PC-3 (cell line): ENCODE data around the gene DLG1. TPM values are rescaled to one million over a fixed set of nuclear protein-coding genes. Genes with fewer than 3 reads are reported as not detected.

Source experiments
- ATAC-seq: fragments of 200-7000 bp; cut with Tn5 transposase; 2 replicates; pipeline ENCODE4 v1.9.1; 2020; ENCODE audit warnings: mild to moderate bottlenecking, moderate library complexity
- BruUV-seq: library from RNA; stranded (reverse); fragments of 400-500 nt; replicated peaks from 2 replicates; lab custom pipeline; 2021; lab: Mats Ljungman, UMichigan
- CTCF ChIA-PET: fragments of 300-600 bp; sonication (Branson Sonifier 250); formaldehyde crosslinking; loops from one replicate; lab custom pipeline; 2022; ENCODE audit warnings: antibody characterized with exemption; lab: Charles Lee
- POLR2A ChIA-PET: fragments of 300-600 bp; sonication (Branson Sonifier 250); formaldehyde crosslinking; loops from one replicate; lab custom pipeline; 2022; ENCODE audit warnings: antibody characterized with exemption; ENCODE audit not compliant: unreplicated experiment; lab: Charles Lee
- DNase-seq: peaks from one replicate; pipeline ENCODE4 v3.0.0-alpha.2; 2015
- H2AFZ ChIP-seq: fragments of 300-600 bp; sonication (generic); 2 replicates; pipeline ENCODE4 v1.6.0; 2016; ENCODE audit warnings: antibody characterized with exemption, low read length
- H3F3A ChIP-seq: fragments of 300-600 bp; sonication (generic); one replicate; pipeline ENCODE4 v1.6.0; 2017; ENCODE audit warnings: antibody characterized with exemption, low read length, control low read depth, mild to moderate bottlenecking; ENCODE audit not compliant: unreplicated experiment
- H3K27ac ChIP-seq: fragments of 300-600 bp; sonication (generic); 2 replicates; pipeline ENCODE4 v1.5.1; 2016; ENCODE audit warnings: mild to moderate bottlenecking, low read length
- H3K27me3 ChIP-seq: fragments of 300-600 bp; sonication (generic); 2 replicates; pipeline ENCODE4 v1.6.1; 2016; ENCODE audit warnings: low read length, mixed read lengths
- H3K36me3 ChIP-seq: fragments of 300-600 bp; sonication (generic); 2 replicates; pipeline ENCODE4 v1.6.1; 2016; ENCODE audit warnings: low read depth, mixed run types, low read length, mixed read lengths
- H3K4me1 ChIP-seq: fragments of 300-600 bp; sonication (generic); 2 replicates; pipeline ENCODE4 v1.5.1; 2016; ENCODE audit warnings: low read length; ENCODE audit not compliant: insufficient read depth
- H3K4me2 ChIP-seq: fragments of 300-600 bp; sonication (generic); 2 replicates; pipeline ENCODE4 v1.6.0; 2016; ENCODE audit warnings: low read length
- H3K4me3 ChIP-seq: fragments of 300-600 bp; sonication (generic); 2 replicates; pipeline ENCODE4 v1.5.1; 2016; ENCODE audit warnings: mild to moderate bottlenecking, low read length, mixed read lengths
- H3K79me2 ChIP-seq: fragments of 300-600 bp; sonication (generic); 2 replicates; pipeline ENCODE4 v1.6.1; 2017; ENCODE audit warnings: low read length, mixed read lengths
- H3K9ac ChIP-seq: fragments of 300-600 bp; sonication (generic); 2 replicates; pipeline ENCODE4 v1.6.0; 2016; ENCODE audit warnings: mild to moderate bottlenecking, low read length
- H3K9me2 ChIP-seq: fragments of 300-600 bp; sonication (generic); replicated peaks from 2 replicates; pipeline ENCODE4 v1.6.1; 2016; ENCODE audit warnings: mixed run types, low read length, mixed read lengths
- H3K9me3 ChIP-seq: fragments of 300-600 bp; sonication (generic); 2 replicates; pipeline ENCODE4 v1.6.1; 2016; ENCODE audit warnings: low read length, mixed read lengths
- H4K20me1 ChIP-seq: fragments of 300-600 bp; sonication (generic); 2 replicates; pipeline ENCODE4 v1.6.1; 2016; ENCODE audit warnings: low read length, mixed read lengths
- CTCF ChIP-seq: fragments of 300-600 bp; sonication (generic); conservative IDR thresholded peaks from 2 replicates; pipeline ENCODE4 v1.5.1; 2017; ENCODE audit warnings: antibody characterized with exemption, low read depth, mild to moderate bottlenecking, low read length
- EZH2 ChIP-seq: fragments of 300-600 bp; sonication (generic); IDR thresholded peaks from one replicate; pipeline ENCODE4 v1.6.1; 2017; ENCODE audit warnings: antibody characterized with exemption, mild to moderate bottlenecking, low read length; ENCODE audit not compliant: unreplicated experiment
- EZH2phosphoT487 ChIP-seq: fragments of 300-600 bp; sonication (generic); IDR thresholded peaks from 2 replicates; pipeline ENCODE4 v1.6.1; 2018; ENCODE audit warnings: mild to moderate bottlenecking, antibody characterized with exemption, low read length, borderline replicate concordance
- intact Hi-C: fragments of 100-400 bp; cut with micrococcal nuclease; formaldehyde crosslinking; loops from 2 replicates; pipeline ENCODE4 v1.9.0; 2023
- total RNA-seq: library from RNA; depleted of rRNA; stranded (reverse); fragments of >200 nt; gene quantifications from 2 replicates; pipeline ENCODE4 v1.2.3, GENCODE V29; 2014

The DLG1 gene
- total RNA-seq, 1 experiment from 2014 or later = 60.8 TPM

GRCh38 chr3:197343111-197343510 lies 44.7 kb upstream of the DLG1 start:
- H3K27me3 ChIP-seq = no peaks in the 10 kb centered on the region
- ATAC-seq = no peak
- H4K20me1 ChIP-seq = no peaks in the 10 kb centered on the region
- H3F3A ChIP-seq = no peaks in the 10 kb centered on the region
- no peaks in the 10 kb centered on the region for H3K36me3 ChIP-seq
- CTCF ChIA-PET = no interaction called here
- H3K9ac ChIP-seq = no peak overlapping the region
- peaks cover 15% of the 10 kb centered on the region for H3K4me1 ChIP-seq
- no peak overlapping the region for H3K4me3 ChIP-seq
- no peak overlapping the region for H3K27ac ChIP-seq
- POLR2A ChIA-PET = no interaction called here
- intact Hi-C loops = no loop called here
- no peak for DNase-seq
- no peak for TF ChIP-seq EZH2
- no peak for TF ChIP-seq CTCF
- TF ChIP-seq EZH2phosphoT487 = no peak
- no peaks in the 10 kb centered on the region for H3K9me3 ChIP-seq
- no peaks in the 10 kb centered on the region for H3K9me2 ChIP-seq
- H3K79me2 ChIP-seq = no peaks in the 10 kb centered on the region
- BruUV-seq = no TSS peak
- no peak overlapping the region for H2AFZ ChIP-seq
- H3K4me2 ChIP-seq = no peak overlapping the region

- no peaks in the 10 kb centered on the region for H4K20me1 ChIP-seq
- H2AFZ ChIP-seq = 0 out of 2 replicates have a peak overlapping the region, but pooled peaks have one; percentile 72
- H3F3A ChIP-seq = no peaks in the 10 kb centered on the region
- DNase-seq = no peak
- peaks cover 23% of the 10 kb centered on the region for H3K4me1 ChIP-seq
- H3K79me2 ChIP-seq = no peaks in the 10 kb centered on the region
- no peaks in the 10 kb centered on the region for H3K36me3 ChIP-seq
- no peak overlapping the region for H3K9ac ChIP-seq
- ATAC-seq = peak; percentile 60
- ChIA-PET POLR2A (no interaction called here), CTCF (no interaction called here)
- 0 out of 2 replicates have a peak overlapping the region, but pooled peaks have one; percentile 37 for H3K4me2 ChIP-seq
- H3K9me2 ChIP-seq = no peaks in the 10 kb centered on the region
- no peaks in the 10 kb centered on the region for H3K9me3 ChIP-seq
- no peak overlapping the region for H3K4me3 ChIP-seq
- intact Hi-C loops = no loop called here
- H3K27ac ChIP-seq = 0 out of 2 replicates have a peak overlapping the region, but pooled peaks have one; percentile 56
- BruUV-seq = no TSS peak
- no peaks in the 10 kb centered on the region for H3K27me3 ChIP-seq
- no peak for TF ChIP-seq CTCF
- no peak for TF ChIP-seq EZH2
- no peak for TF ChIP-seq EZH2phosphoT487
Observed at GRCh38 chr3:197340521-197340871, 42.1 kb upstream of the DLG1 start.

- POLR2A ChIA-PET = no interaction called here
Observed at GRCh38 chr3:197339841-197340520, 41.6 kb upstream of the DLG1 start.

More at GRCh38 chr3:197339841-197340520, 41.6 kb upstream of the DLG1 start:
- Histone ChIP-seq H3K9me2 (no peaks in the 10 kb centered on the region), H2AFZ (peak overlapping the region; percentile 72), H3K4me1 (peaks cover 23% of the 10 kb centered on the region), H3K27ac (peak overlapping the region; percentile 56), H3K79me2 (no peaks in the 10 kb centered on the region), H3K36me3 (no peaks in the 10 kb centered on the region), H4K20me1 (no peaks in the 10 kb centered on the region), H3K9me3 (no peaks in the 10 kb centered on the region), H3K4me2 (peak overlapping the region; percentile 37), H3K27me3 (no peaks in the 10 kb centered on the region), H3F3A (no peaks in the 10 kb centered on the region), H3K9ac (peak overlapping the region; percentile 13; the same call in 1 of the 2 replicates), H3K4me3 (no peak overlapping the region)
- no peak for TF ChIP-seq CTCF
- TF ChIP-seq EZH2phosphoT487 = no peak
- no peak for TF ChIP-seq EZH2
- BruUV-seq = no TSS peak
- DNase-seq (peak; percentile 60), ATAC-seq (peak; percentile 92)
- CTCF ChIA-PET = interaction anchor here (0.5 kb wide), 1 partner anchor 130 kb away, joined by 8 read pairs; no protein-coding TSS in a partner anchor
- intact Hi-C loops = no loop called here
